ENCODE results near the gene NAA40. TPM values are rescaled to one million over a fixed set of nuclear protein-coding genes. Genes with fewer than 3 reads are reported as not detected.

Gene NAA40
- 10 to 100 TPM; 46.2 to 80.0 (median 57.1) TPM for total RNA-seq

DNA sequence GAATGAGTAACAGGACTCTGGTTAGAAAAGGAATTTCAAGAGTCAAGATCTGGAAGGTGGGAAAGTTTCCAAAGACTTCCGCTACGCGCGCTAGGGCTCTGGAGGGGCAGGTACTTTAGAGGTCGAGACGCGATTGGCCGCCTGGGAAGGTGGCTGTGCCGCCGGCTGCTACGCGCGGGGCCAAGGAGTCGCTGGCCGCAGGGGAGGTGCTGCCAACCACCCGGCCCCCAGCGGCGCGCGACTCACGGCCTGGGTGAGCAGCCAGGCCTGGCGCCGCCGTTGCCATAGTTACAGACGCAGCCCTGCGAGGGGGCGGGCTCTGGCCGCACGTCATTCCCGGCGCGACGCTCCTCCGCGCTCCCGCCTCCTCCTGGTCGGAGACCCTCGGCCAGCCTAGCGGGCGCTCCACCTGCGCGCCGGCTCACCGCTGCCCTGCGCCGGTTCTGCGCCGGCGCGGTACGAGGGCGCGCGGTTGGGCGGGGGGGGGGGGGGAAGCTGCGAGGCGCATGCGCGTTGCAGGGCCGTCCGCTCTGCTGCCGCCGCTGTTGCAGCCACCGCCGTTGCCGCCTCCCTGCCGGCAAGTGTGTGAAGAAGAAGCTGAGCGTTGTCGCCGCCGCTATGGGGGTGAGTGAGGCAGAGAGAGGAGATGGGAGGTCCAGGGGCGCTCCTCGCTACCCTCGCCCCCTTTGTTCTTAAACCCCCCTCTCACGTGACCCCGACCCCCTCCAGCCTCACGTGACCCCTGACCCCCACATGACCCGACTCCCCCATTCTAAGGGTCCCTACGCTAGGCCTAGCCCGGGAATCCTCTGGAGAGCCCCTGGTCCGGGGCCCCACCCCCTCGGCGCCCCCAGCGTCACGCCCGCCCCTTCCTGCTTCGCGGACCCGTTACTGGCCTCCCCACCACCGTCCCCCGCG, at the start of gene NAA40:
Gene NAA40, plus strand, starts transcription at position 524 of the 918 bp plus-strand sequence. Its CDS starts 95 bp downstream, at position 619.
- peak within 1 kb of the TSS; percentile 56 to 87 (median 80) for H3K4me3 ChIP-seq
- H3K36me3 ChIP-seq, result no peaks in the 10 kb centered on the region
- DNase-seq, result peak; percentile 94 to 97 (median 97)
- H3K27me3 ChIP-seq, result no peaks in the 10 kb centered on the region
- peaks cover 0 to 25% (median 2%) of the 10 kb centered on the region in 4 donors for H3K4me1 ChIP-seq
- no peaks in the 10 kb centered on the region for H3K9me3 ChIP-seq
- H3K27ac ChIP-seq, result peak within 1 kb of the TSS; percentile 69 to 79 (median 75)
- TF ChIP-seq, protein P1, sequence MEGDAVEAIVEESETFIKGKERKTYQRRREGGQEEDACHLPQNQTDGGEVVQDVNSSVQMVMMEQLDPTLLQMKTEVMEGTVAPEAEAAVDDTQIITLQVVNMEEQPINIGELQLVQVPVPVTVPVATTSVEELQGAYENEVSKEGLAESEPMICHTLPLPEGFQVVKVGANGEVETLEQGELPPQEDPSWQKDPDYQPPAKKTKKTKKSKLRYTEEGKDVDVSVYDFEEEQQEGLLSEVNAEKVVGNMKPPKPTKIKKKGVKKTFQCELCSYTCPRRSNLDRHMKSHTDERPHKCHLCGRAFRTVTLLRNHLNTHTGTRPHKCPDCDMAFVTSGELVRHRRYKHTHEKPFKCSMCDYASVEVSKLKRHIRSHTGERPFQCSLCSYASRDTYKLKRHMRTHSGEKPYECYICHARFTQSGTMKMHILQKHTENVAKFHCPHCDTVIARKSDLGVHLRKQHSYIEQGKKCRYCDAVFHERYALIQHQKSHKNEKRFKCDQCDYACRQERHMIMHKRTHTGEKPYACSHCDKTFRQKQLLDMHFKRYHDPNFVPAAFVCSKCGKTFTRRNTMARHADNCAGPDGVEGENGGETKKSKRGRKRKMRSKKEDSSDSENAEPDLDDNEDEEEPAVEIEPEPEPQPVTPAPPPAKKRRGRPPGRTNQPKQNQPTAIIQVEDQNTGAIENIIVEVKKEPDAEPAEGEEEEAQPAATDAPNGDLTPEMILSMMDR (IDR thresholded peaks at IDR 0.05), result peak in 2 of 6 experiments; percentile 29 to 30
- TF ChIP-seq POLR2A (IDR thresholded peaks at IDR 0.05), result peak in 1 of 2 donors; percentile 15

DNA sequence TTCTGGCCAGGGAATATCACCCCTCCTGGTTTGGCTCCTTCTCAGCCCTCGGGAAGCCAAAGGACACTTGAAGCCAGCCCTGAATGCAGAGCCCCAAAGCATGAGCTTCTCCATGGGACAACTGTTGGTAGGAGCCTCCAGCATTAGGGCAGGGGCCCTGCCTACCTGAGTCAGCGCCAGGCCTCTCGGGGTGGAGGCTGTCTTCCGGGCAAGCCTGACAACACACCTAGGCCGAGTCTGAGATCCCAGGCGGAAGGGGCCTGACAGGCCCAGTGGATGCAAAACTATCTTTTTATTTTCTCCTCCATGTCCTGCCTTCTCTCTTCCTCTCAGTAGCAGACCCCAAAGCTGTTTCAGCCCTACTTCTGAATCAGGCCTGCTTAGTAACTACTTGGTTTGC, 49.5 kb upstream of the NAA40 start:
- Histone ChIP-seq H3K27me3 (no peaks in the 10 kb centered on the region), H3K27ac (peak overlapping the region in 3 of 4 donors; percentile 81 to 95 (median 94)), H3K4me3 (peak overlapping the region in 3 of 4 donors; percentile 31 to 56 (median 48)), H3K4me1 (peaks cover 5 to 49% (median 10%) of the 10 kb centered on the region in 4 donors), H3K36me3 (peaks cover 0 to 8% (median 0%) of the 10 kb centered on the region in 3 donors), H3K9me3 (no peaks in the 10 kb centered on the region)
- DNase-seq, result peak in 2 of 3 donors; percentile 79
- TF ChIP-seq, protein P1 (IDR thresholded peaks at IDR 0.05), result no peak
- TF ChIP-seq POLR2A (IDR thresholded peaks at IDR 0.05), result peak in 1 of 2 donors; percentile 25

DNA sequence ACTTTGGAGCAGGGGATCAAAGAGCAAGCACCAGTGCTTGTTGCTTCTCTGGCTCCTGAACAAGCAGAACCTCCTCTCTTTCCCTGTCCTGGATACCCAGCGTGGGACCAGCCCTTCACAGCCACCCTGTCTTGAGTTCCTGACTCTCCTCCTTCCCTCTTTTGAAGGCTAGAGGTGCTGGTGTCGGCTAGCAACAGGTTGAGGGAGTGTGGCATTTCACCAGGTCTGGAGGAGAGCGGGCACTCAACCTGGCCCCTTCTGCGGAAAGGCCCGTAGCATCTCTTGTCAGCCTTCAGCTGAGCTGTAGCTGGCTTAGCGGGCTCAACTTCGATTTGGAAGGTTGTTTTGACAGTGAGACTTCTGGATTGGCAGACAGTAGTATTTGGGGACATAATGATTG, 48.4 kb upstream of the NAA40 start:
- Histone ChIP-seq H3K27me3 (no peaks in the 10 kb centered on the region), H3K4me3 (peak overlapping the region in 2 of 4 donors; percentile 48 to 56), H3K27ac (peak overlapping the region in 2 of 4 donors; percentile 94 to 95), H3K36me3 (peaks cover 0 to 16% (median 0%) of the 10 kb centered on the region in 3 donors), H3K9me3 (no peaks in the 10 kb centered on the region), H3K4me1 (peaks cover 5 to 49% (median 10%) of the 10 kb centered on the region in 4 donors)
- DNase-seq, result no peak
- no peak for TF ChIP-seq POLR2A (IDR thresholded peaks at IDR 0.05)
- TF ChIP-seq, protein P1 (IDR thresholded peaks at IDR 0.05), result no peak

DNA sequence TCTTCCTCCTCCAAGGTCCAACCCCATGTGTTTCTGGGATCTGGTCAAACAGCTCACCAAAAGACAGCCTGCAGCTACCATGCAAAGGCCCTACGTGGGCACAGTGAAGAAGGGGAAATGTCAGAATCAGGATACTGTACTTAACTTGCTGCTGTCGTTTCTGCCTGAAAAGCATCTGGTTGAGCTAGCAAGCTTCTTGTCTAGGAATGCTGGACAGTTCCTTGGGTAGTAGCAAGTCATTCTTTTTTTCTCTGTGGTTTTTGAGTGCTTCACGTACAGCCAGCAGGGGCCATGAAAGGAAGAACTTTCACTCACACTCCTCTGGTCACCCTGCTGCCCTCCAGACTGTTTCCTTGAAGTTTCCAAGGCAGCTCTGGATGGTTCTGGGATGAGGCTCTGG, 46.6 kb upstream of the NAA40 start:
- Histone ChIP-seq H3K36me3 (peaks cover 0 to 35% (median 0%) of the 10 kb centered on the region in 3 donors), H3K27ac (no peak overlapping the region), H3K9me3 (no peaks in the 10 kb centered on the region), H3K4me3 (no peak overlapping the region), H3K27me3 (no peaks in the 10 kb centered on the region), H3K4me1 (peaks cover 2 to 41% (median 10%) of the 10 kb centered on the region in 4 donors)
- DNase-seq, result no peak
- TF ChIP-seq, protein P1 (IDR thresholded peaks at IDR 0.05), result no peak
- no peak for TF ChIP-seq POLR2A (IDR thresholded peaks at IDR 0.05)

DNA sequence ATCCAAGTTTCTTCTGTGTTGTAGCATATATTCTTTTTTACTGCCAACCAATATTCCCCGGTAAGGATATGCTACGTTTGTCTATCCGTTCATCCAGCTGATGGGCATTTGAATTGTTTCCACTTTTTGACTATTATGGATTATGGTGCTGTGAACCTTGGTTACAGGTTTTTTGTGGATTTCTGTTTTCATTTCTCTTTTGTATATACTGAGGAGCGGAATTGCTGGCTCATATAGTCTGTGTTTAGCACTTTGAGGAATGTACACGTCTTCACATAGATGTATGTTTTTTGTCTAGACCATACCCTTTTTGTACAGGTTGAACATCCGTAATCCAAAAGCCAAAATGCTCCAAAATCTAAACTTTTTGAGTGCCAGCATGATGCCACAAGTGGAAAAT, 45.4 kb upstream of the NAA40 start:
- H3K36me3 ChIP-seq, result peaks cover 0 to 46% (median 0%) of the 10 kb centered on the region in 3 donors
- peaks cover 0 to 30% (median 10%) of the 10 kb centered on the region in 4 donors for H3K4me1 ChIP-seq

More for the DNA sequence above, 45.4 kb upstream of the NAA40 start:
- DNase-seq, result no peak
- Histone ChIP-seq H3K27me3 (no peaks in the 10 kb centered on the region), H3K4me3 (no peak overlapping the region), H3K9me3 (no peaks in the 10 kb centered on the region), H3K27ac (no peak overlapping the region)
- TF ChIP-seq, protein P1 (IDR thresholded peaks at IDR 0.05), result no peak
- no peak for TF ChIP-seq POLR2A (IDR thresholded peaks at IDR 0.05)

Data from Peyer's patch (tissue), 4 donors.